ENCODE data around the gene OLFM1. TPM values are rescaled to one million over a fixed set of nuclear protein-coding genes. Genes with fewer than 3 reads are reported as not detected.

Gene OLFM1
- total RNA-seq, 1 donor from 2014 or later = 0.83 TPM

GRCh38 chr9:135065804-135066203 is 21.7 kb upstream of the OLFM1 start:
- peak; percentile 56 for DNase-seq (ENCODE audit: extremely low spot score, unreplicated experiment)
- Mint-ChIP-seq H3K4me3 (ENCODE audit: unreplicated experiment) (no peak overlapping the region), H3K27ac (ENCODE audit: unreplicated experiment) (no peak overlapping the region), H3K9me3 (ENCODE audit: unreplicated experiment) (peaks cover 7% of the 10 kb centered on the region), H3K36me3 (ENCODE audit: unreplicated experiment) (no peaks in the 10 kb centered on the region), H3K4me1 (ENCODE audit: unreplicated experiment) (no peaks in the 10 kb centered on the region), H3K27me3 (ENCODE audit: unreplicated experiment) (no peaks in the 10 kb centered on the region)
- no peak for TF ChIP-seq CTCF (IDR thresholded peaks at IDR 0.05)

- no peak for TF ChIP-seq CTCF (IDR thresholded peaks at IDR 0.05)
- Mint-ChIP-seq H3K27me3 (ENCODE audit: unreplicated experiment) (no peaks in the 10 kb centered on the region), H3K4me3 (ENCODE audit: unreplicated experiment) (no peak overlapping the region), H3K4me1 (ENCODE audit: unreplicated experiment) (no peaks in the 10 kb centered on the region), H3K27ac (ENCODE audit: unreplicated experiment) (no peak overlapping the region), H3K9me3 (ENCODE audit: unreplicated experiment) (peaks cover 7% of the 10 kb centered on the region), H3K36me3 (ENCODE audit: unreplicated experiment) (no peaks in the 10 kb centered on the region)
- DNase-seq (ENCODE audit: extremely low spot score, unreplicated experiment) = peak; percentile 19
These were observed 21.2 kb upstream of the OLFM1 start for GRCh38 chr9:135066291-135066690.

- no peak overlapping the region for H3K4me3 Mint-ChIP-seq (ENCODE audit: unreplicated experiment)
- peaks cover 7% of the 10 kb centered on the region for H3K9me3 Mint-ChIP-seq (ENCODE audit: unreplicated experiment)
- peak; percentile 71 for DNase-seq (ENCODE audit: extremely low spot score, unreplicated experiment)
- no peaks in the 10 kb centered on the region for H3K36me3 Mint-ChIP-seq (ENCODE audit: unreplicated experiment)
- no peaks in the 10 kb centered on the region for H3K4me1 Mint-ChIP-seq (ENCODE audit: unreplicated experiment)
- no peak overlapping the region for H3K27ac Mint-ChIP-seq (ENCODE audit: unreplicated experiment)
- no peak for TF ChIP-seq CTCF (IDR thresholded peaks at IDR 0.05)
- no peaks in the 10 kb centered on the region for H3K27me3 Mint-ChIP-seq (ENCODE audit: unreplicated experiment)
These were observed 20.3 kb upstream of the OLFM1 start for GRCh38 chr9:135067096-135067710.

- H3K4me3 Mint-ChIP-seq (ENCODE audit: unreplicated experiment) = no peak overlapping the region
- peak; percentile 82 for DNase-seq (ENCODE audit: extremely low spot score, unreplicated experiment)
- no peak for TF ChIP-seq CTCF (IDR thresholded peaks at IDR 0.05)
- no peaks in the 10 kb centered on the region for H3K36me3 Mint-ChIP-seq (ENCODE audit: unreplicated experiment)
- no peaks in the 10 kb centered on the region for H3K27me3 Mint-ChIP-seq (ENCODE audit: unreplicated experiment)
- peaks cover 7% of the 10 kb centered on the region for H3K9me3 Mint-ChIP-seq (ENCODE audit: unreplicated experiment)
- H3K4me1 Mint-ChIP-seq (ENCODE audit: unreplicated experiment) = no peaks in the 10 kb centered on the region
- no peak overlapping the region for H3K27ac Mint-ChIP-seq (ENCODE audit: unreplicated experiment)
These were observed 18.6 kb upstream of the OLFM1 start for GRCh38 chr9:135068776-135069415.

GRCh38 chr9:135069558-135070197 is 17.8 kb upstream of the OLFM1 start:
- Mint-ChIP-seq H3K9me3 (ENCODE audit: unreplicated experiment) (no peaks in the 10 kb centered on the region), H3K27me3 (ENCODE audit: unreplicated experiment) (peaks cover under 1% of the 10 kb centered on the region), H3K27ac (ENCODE audit: unreplicated experiment) (no peak overlapping the region), H3K36me3 (ENCODE audit: unreplicated experiment) (no peaks in the 10 kb centered on the region), H3K4me1 (ENCODE audit: unreplicated experiment) (peaks cover under 1% of the 10 kb centered on the region), H3K4me3 (ENCODE audit: unreplicated experiment) (no peak overlapping the region)
- peak; percentile 62 for DNase-seq (ENCODE audit: extremely low spot score, unreplicated experiment)
- no peak for TF ChIP-seq CTCF (IDR thresholded peaks at IDR 0.05)
